Transverse colon (tissue), 3 donors: ENCODE results near the gene SENP8.

ENCODE experiments used
- EP300 ChIP-seq: sonication (generic); formaldehyde crosslinking; IDR thresholded peaks from one replicate; pipeline ENCODE4 v1.6.1; 2017; ENCODE audit warnings: antibody characterized with exemption, low read depth
- TF ChIP-seq, protein P1 (sequence below), 5 experiments: fragments of 200-600 bp in 3 of 5; fragments of 450-650 bp in 2 of 5; sonication (generic) in 3 of 5; IDR thresholded peaks; 1 replicate in 2 of 5; 2 replicates in 3 of 5; pipeline ENCODE4 v1.5.1; 2016 to 2017; ENCODE audit warnings: antibody characterized with exemption in 5 of 5, inconsistent platforms in 3 of 5, mild to moderate bottlenecking in 2 of 5, moderate library complexity in 1 of 5

DNA sequence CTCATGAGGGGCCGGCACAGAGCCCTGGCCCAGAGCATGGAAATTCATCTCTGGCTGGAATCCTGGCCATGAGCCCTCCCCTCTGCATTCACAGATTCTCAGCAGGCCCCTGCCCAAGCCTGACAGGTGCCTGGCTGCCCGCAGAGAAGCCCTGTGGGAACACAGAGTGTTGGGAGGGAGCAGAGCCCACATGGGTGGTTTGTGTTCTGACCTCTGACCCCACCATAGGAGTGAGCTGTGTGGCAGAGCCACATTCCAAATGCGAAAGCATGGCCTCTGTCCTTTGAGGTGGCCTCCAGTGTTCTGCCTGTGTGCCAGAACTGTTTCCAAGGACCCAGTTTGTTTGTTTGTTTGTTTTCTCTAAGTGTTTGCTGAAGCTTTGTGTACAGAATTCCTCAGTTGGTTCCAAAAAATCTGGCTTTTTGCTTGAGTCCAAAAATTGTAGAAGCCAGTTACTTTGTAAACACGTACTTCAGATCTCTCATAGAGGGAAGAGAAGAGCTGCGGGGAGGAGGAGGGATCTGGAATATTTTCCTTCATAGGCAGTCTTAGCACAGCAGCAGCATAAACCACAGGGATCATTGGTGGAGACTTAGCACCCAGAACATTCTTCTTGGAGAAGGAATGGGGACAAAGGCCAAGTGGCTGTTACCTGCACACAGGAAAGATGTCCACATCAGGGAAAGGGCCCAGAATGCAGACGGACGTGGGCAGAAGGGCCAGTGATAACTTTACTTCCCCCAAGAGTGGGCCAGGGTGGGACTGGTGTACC, 43.3 kb downstream of the SENP8 start:
- no peak for TF ChIP-seq EP300
- TF ChIP-seq, protein P1, sequence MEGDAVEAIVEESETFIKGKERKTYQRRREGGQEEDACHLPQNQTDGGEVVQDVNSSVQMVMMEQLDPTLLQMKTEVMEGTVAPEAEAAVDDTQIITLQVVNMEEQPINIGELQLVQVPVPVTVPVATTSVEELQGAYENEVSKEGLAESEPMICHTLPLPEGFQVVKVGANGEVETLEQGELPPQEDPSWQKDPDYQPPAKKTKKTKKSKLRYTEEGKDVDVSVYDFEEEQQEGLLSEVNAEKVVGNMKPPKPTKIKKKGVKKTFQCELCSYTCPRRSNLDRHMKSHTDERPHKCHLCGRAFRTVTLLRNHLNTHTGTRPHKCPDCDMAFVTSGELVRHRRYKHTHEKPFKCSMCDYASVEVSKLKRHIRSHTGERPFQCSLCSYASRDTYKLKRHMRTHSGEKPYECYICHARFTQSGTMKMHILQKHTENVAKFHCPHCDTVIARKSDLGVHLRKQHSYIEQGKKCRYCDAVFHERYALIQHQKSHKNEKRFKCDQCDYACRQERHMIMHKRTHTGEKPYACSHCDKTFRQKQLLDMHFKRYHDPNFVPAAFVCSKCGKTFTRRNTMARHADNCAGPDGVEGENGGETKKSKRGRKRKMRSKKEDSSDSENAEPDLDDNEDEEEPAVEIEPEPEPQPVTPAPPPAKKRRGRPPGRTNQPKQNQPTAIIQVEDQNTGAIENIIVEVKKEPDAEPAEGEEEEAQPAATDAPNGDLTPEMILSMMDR (IDR thresholded peaks at IDR 0.05): no peak
